ENCODE data around the gene ARNT2. TPM values are rescaled to one million over a fixed set of nuclear protein-coding genes. Genes with fewer than 3 reads are reported as not detected.
A peak's percentile ranks its signal among the peaks of the same experiment; 100 is the strongest.

Gene ARNT2
- polyA plus RNA-seq, 2 of the 4 experiments (the other 2 are of a cell fraction) = 8.9 to 17.0 TPM

DNA sequence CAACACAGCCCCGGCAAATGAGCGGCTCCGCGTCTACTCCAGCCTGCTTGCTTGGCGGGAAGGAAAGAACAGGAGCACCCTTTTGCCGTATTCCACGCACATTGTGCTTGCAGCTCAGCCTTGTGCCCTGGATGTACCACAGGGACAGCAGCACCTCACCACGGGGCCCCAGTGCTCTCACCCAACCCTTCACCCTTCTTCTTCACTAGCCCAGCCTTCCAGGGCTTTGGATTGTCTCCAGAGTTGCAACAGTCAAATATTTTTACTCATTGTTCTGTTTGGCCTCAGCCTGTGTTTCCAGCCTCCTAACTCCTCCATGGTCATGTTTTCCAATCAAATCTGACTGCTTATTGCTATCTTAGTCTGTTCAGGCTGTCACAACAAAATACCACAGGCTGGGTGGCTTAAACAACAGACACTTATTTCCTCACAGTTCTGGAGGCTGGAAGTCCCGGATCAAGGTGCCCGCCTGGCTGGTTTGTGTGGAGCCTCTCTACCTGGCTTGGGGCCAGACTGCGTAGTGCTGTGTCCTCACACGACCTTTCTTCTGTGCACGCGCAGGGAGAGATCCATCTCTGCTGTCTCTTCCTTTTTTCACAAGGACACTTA lies 211.7 kb downstream of the ARNT2 start:
- H3K4me1 ChIP-seq = peaks cover 11% of the 10 kb centered on the region; the same call in 2 of the 3 replicates
- CTCF ChIA-PET = no interaction called here
- H3K4me3 ChIP-seq = no peak overlapping the region
- H3K27ac ChIP-seq = peak overlapping the region in 1 of 2 experiments; percentile 42; a peak in 3 of 6 replicates
- no peaks in the 10 kb centered on the region for H3K9me3 ChIP-seq
- FAIRE-seq (no peak), DNase-seq (ENCODE audit: low read depth in 1 of 2, low spot score in 1 of 2) (peak in 1 of 2 experiments; percentile 40), ATAC-seq (peak; percentile 20 to 62; a peak in 5 of 6 replicates)
- WGBS (ENCODE audit: missing lambda C conversion rate) = 63% methylated on average over 14 of the region's 14 CpGs
- no peak for TF ChIP-seq RAD21 (conservative IDR thresholded peaks at IDR 0.05 in 1 of 2, IDR thresholded peaks at IDR 0.05 in 1 of 2)
- TF ChIP-seq CHD4 (IDR thresholded peaks at IDR 0.05; ENCODE audit: borderline replicate concordance) = no peak
- TF ChIP-seq, protein P1, sequence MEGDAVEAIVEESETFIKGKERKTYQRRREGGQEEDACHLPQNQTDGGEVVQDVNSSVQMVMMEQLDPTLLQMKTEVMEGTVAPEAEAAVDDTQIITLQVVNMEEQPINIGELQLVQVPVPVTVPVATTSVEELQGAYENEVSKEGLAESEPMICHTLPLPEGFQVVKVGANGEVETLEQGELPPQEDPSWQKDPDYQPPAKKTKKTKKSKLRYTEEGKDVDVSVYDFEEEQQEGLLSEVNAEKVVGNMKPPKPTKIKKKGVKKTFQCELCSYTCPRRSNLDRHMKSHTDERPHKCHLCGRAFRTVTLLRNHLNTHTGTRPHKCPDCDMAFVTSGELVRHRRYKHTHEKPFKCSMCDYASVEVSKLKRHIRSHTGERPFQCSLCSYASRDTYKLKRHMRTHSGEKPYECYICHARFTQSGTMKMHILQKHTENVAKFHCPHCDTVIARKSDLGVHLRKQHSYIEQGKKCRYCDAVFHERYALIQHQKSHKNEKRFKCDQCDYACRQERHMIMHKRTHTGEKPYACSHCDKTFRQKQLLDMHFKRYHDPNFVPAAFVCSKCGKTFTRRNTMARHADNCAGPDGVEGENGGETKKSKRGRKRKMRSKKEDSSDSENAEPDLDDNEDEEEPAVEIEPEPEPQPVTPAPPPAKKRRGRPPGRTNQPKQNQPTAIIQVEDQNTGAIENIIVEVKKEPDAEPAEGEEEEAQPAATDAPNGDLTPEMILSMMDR (IDR thresholded peaks at IDR 0.05) = no peak
- no peak for TF ChIP-seq KDM5A (IDR thresholded peaks at IDR 0.05)
- no peak for TF ChIP-seq SREBF2 (IDR thresholded peaks at IDR 0.05)
- no peak for TF ChIP-seq HOXA7 (CRISPR knock-in tag; IDR thresholded peaks at IDR 0.05)
- TF ChIP-seq ESRRA (IDR thresholded peaks at IDR 0.05; ENCODE audit: borderline replicate concordance, low read length) = no peak
- TF ChIP-seq HOXB5 (CRISPR knock-in tag; IDR thresholded peaks at IDR 0.05) = no peak
- TF ChIP-seq POLR2AphosphoS2 (conservative IDR thresholded peaks at IDR 0.05; ENCODE audit: low read length) = no peak
- TF ChIP-seq MAZ (IDR thresholded peaks at IDR 0.05; ENCODE audit: borderline replicate concordance, low read depth, low read length) = no peak
- TF ChIP-seq FOSB (CRISPR knock-in tag; IDR thresholded peaks at IDR 0.05) = no peak
- no peak for TF ChIP-seq RFX5 (IDR thresholded peaks at IDR 0.05)
- TF ChIP-seq, protein P2, sequence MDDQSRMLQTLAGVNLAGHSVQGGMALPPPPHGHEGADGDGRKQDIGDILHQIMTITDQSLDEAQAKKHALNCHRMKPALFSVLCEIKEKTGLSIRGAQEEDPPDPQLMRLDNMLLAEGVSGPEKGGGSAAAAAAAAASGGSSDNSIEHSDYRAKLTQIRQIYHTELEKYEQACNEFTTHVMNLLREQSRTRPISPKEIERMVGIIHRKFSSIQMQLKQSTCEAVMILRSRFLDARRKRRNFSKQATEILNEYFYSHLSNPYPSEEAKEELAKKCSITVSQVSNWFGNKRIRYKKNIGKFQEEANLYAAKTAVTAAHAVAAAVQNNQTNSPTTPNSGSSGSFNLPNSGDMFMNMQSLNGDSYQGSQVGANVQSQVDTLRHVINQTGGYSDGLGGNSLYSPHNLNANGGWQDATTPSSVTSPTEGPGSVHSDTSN (IDR thresholded peaks at IDR 0.05) = no peak
- no peak for TF ChIP-seq HOXB13 (CRISPR knock-in tag; IDR thresholded peaks at IDR 0.05; ENCODE audit: low read depth)
- TF ChIP-seq, protein P3, sequence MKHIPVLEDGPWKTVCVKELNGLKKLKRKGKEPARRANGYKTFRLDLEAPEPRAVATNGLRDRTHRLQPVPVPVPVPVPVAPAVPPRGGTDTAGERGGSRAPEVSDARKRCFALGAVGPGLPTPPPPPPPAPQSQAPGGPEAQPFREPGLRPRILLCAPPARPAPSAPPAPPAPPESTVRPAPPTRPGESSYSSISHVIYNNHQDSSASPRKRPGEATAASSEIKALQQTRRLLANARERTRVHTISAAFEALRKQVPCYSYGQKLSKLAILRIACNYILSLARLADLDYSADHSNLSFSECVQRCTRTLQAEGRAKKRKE (CRISPR knock-in tag; IDR thresholded peaks at IDR 0.05; ENCODE audit: low read depth) = no peak
- TF ChIP-seq, protein P4, sequence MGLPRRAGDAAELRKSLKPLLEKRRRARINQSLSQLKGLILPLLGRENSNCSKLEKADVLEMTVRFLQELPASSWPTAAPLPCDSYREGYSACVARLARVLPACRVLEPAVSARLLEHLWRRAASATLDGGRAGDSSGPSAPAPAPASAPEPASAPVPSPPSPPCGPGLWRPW (IDR thresholded peaks at IDR 0.05) = no peak
- TF ChIP-seq CHD2 (IDR thresholded peaks at IDR 0.05; ENCODE audit: low read length, partially characterized antibody) = no peak
- peak overlapping the region; percentile 45; the same call in 2 of the 3 replicates for H3K4me2 ChIP-seq
- POLR2A ChIA-PET = no interaction called here

DNA sequence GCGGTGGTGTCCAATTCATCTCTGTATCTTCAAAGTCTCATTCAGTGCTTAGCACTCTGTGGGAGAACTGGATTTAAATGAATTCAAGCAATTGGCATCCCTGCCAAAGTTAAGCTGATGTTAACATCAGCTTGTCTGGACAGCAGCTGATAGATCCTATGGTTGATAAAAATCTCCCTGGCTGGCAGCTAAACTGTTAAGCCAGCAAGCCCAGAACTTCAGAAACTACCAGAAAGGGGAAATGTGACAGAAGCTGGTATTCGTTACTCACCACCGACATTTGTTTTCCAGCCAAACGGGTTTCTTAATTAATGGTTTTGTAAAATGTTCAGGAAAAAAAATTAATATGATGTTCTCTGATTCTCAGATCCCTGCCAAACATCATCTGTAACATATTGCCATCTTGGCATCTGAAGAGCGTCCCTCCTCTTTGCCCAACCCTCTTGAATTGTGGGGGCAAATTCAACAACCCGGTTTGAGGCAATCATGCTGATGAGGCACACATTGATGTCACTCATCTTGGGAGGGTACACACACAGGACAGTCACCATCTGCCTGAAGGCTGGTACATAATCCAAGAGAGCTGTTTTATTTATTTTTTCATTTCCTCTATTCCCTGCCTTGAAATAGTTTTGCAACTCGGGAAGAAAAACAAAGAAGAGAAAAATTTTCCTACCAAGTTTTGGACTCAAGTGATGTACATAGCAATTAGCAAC lies 214.7 kb downstream of the ARNT2 start:
- 60% methylated on average over 7 of the region's 7 CpGs for WGBS (ENCODE audit: missing lambda C conversion rate)
- ATAC-seq = no peak
- Histone ChIP-seq H3K9me3 (peaks cover 24% of the 10 kb centered on the region), H3K4me3 (no peak overlapping the region), H3K27ac (no peak overlapping the region), H3K4me1 (peaks cover 11% of the 10 kb centered on the region; the same call in 2 of the 3 replicates), H3K4me2 (no peak overlapping the region)
- peak; percentile 43 for FAIRE-seq
- TF ChIP-seq HEYL (CRISPR knock-in tag; IDR thresholded peaks at IDR 0.05) = no peak
- no peak for TF ChIP-seq MAFK (IDR thresholded peaks at IDR 0.05; ENCODE audit: partially characterized antibody)
- no peak for TF ChIP-seq HOXB13 (CRISPR knock-in tag; IDR thresholded peaks at IDR 0.05; ENCODE audit: low read depth)
- no peak for TF ChIP-seq SREBF2 (IDR thresholded peaks at IDR 0.05)
- TF ChIP-seq, protein P5, sequence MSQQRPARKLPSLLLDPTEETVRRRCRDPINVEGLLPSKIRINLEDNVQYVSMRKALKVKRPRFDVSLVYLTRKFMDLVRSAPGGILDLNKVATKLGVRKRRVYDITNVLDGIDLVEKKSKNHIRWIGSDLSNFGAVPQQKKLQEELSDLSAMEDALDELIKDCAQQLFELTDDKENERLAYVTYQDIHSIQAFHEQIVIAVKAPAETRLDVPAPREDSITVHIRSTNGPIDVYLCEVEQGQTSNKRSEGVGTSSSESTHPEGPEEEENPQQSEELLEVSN (IDR thresholded peaks at IDR 0.05; ENCODE audit: borderline replicate concordance, low read depth) = no peak
- no peak for TF ChIP-seq ZNF302 (CRISPR knock-in tag; IDR thresholded peaks at IDR 0.05)
- TF ChIP-seq, protein P3 (CRISPR knock-in tag; IDR thresholded peaks at IDR 0.05; ENCODE audit: low read depth) = no peak
- no peak for TF ChIP-seq NFE2L2 (conservative IDR thresholded peaks at IDR 0.05; ENCODE audit: low read length)
- no peak for TF ChIP-seq RNF2 (IDR thresholded peaks at IDR 0.05; ENCODE audit: borderline replicate concordance, low read depth)
- DNase-seq (ENCODE audit: low read depth in 1 of 2, low spot score in 1 of 2) = no peak
- ChIA-PET CTCF (interaction anchor here (0.7 to 4.7 kb wide), 7 partner anchors 22 to 1912 kb away, joined by 3 to 20 read pairs (median 3); partner anchors contain the start of gene CEMIP), POLR2A (no interaction called here)

Data from A549 (cell line).